HG02798 (cell line): Measurements from ENCODE around the gene GLO1.

Experiments
- ATAC-seq: cut with Tn5 transposase; IDR thresholded peaks from one replicate; pipeline ENCODE4 v1.9.1; 2021; ENCODE audit warnings: mild to moderate bottlenecking; ENCODE audit not compliant: unreplicated experiment, poor library complexity

Gene GLO1

GRCh38 chr6:38673397-38674165 is 29.4 kb downstream of the GLO1 start:
- no peak for ATAC-seq

- ATAC-seq: peak; percentile 76
Observed at GRCh38 chr6:38671885-38672467, 31.0 kb downstream of the GLO1 start.

DNA sequence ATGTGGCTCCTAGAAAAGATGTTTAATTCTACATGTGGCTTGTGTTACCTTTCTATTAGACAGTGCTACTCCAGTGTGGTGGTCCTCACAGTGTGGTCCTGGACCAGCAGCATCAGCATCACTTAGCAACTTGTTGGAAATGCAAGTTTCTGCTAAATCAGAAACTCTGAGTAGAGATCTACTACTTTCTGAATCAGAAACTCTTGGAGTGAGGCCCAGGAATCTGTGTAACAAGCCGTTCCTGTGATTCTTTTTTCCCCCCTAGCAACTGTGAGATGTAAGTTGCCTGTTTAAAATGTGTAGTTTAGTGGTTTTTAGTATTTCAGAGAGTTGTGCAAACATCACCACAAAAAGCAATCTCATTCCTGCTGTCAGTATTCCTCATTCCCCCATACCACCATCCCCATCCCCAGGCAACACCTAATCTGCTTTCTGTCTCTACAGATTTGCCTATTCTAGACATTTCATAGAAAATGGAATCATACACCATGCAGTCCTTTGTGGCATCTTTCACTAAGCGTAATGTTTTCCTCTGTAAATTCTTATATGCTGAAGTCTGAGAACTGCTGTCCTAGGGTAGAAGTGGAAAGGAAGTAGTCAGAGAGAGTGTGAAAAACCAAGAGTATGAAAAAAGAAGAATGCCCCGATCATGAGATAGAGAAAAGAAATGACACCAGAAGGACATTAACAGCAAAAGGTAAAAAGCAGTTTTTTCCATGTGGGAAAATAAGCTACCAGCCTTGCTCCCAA is 44.4 kb downstream of the GLO1 start:
- no peak for ATAC-seq

DNA sequence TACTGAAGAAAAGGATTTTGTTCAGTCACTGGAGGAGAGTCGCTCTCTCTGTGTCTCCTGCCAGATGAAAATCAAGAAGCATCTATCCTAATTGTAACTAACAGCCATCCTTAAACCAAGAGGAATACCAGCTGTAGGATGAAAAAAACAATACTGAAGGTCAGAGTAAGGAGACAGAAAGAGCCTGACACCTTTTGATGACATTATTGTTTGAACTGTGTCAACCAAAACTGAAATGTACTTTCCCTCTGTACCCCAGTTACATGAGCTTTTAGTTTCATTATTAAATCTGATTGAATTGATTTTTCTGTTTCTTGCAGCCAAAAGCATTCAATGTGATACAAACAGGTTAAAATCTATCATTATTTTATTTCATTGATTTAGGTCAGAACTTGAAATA is 46.0 kb downstream of the GLO1 start:
- no peak for ATAC-seq

DNA sequence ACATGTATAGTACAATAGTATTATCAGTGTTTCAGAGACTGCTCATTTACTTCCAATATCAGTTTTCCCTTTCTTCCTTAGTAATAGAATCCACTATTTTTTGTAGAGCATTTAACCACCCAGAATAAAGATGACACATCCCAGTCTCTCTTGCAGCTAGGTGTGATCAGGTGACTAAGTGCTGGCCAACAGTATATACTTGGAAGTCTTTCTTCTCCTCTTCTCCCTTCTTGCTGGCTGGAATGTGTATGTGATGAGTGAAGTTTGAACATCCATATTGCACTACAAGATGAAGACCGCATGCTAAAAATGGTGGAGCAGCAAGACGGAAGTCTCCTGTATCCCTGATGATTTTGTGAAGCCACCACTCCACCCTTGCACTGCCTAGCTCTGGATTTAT is 48.7 kb downstream of the GLO1 start:
- no peak for ATAC-seq

GRCh38 chr6:38651121-38651784 is 51.7 kb downstream of the GLO1 start:
- no peak for ATAC-seq

DNA sequence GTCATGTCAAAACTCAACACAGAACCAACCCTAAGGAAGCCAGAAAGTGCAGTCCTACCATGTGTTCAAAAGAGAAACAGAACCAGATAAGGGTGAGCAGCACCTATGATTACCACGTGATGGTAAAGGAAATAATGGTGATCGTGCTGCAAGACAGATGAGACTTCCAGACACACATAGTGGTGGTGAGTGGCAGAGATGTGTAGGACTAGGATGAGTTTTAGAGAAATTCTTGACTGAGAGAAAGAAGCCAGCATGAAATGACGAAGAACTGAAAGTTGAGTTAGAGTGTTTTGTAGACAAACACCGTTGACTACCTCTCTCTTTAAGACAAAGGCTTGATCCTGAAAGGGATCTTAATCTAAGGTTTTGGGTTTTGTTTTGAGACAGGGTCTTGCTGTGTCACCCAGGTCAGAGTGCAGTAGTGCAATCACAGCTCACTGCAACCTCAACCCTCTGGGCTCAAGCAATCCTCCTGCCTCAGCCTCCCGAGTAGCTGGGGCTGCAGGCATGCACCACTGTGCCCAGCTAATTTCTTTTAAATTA is 52.7 kb downstream of the GLO1 start:
- no peak for ATAC-seq

DNA sequence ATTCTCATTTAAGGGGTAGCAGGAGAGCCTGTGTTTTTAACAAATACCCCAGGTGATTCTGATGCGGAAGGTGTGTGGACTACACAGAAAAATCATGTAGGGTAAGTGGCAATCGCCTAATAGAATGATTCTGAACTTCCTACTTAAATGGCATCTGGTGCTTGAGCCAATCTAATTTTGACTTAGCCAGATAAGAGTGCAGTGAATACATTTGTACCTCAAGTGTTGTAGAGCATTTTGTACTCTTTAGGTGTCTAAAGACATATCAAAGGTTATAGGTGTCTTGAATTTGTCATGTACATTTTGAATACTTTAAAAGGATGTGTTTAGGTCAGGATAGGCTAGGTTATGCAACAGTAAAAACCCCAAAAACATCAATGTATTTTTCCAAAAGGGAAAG is 53.2 kb downstream of the GLO1 start:
- ATAC-seq: no peak

DNA sequence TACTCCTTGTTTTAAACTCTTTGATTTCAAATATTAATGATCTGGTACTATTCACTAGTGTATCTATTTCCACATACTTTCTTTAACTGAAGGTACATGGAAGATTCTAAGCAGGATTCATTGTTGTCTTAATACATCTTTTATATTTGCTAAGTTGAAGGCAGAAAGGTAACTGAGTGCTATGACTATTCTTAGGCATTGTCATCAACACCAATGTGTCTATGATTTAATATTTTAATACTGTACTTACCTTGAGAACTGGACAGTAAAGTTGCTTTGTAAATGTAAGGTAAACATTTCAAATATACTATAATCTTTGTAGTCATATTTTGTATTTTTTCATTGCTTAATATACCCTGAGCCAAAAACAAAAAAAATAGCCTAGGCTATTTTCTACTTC is 54.3 kb downstream of the GLO1 start:
- no peak for ATAC-seq

DNA sequence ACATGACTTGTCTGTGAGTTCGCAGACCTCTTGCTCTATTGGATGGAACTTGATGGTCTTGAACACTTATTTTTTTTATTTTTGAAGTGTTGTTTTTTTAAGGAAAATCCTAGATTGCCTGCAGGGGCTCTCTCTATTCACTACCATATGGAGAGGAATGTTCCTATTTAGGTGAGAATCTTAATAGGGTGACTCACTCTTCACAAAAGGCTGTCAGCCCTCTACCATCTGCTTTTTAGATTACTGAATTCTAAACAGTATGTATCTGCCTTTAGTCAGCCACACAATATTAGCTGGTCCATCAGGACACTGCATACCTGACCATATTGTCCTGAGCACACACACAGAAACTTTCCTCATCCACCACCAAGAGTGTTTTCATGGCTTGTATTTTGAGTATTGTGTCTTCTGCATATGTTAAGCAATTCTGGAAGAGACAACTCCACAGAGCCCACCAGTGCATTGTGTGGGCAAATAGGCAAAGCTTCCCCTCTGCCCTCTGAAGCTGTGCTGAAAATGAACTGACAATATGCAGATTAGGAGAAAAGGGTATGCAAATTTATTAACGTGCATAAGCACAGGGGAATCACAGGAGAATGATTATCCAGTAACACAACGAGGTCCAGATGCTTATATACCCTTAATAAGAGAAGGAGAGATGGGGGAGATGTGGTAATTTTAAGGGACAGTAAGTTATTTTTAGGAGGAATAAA is 56.6 kb downstream of the GLO1 start:
- no peak for ATAC-seq

DNA sequence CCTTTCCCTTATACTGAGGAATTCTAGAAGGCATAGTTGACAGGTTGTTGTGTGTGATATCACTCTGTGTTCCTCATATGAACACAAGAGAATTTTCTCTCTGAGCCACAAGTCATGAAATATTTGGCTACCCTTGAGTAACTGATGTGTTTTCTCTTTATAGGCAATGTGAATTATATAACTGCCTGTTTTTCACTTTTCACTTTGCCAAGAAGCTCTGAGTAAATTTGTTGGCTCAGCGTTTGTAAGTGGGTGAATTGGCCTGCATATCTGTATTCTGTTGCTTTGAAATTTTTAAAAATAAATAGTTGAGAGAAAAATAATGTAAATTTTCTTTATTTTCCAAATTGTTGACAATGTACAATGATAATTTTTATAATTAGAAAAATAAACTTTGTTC is 58.0 kb downstream of the GLO1 start:
- ATAC-seq: no peak

GRCh38 chr6:38640216-38640909 is 62.6 kb downstream of the GLO1 start:
- ATAC-seq: no peak

DNA sequence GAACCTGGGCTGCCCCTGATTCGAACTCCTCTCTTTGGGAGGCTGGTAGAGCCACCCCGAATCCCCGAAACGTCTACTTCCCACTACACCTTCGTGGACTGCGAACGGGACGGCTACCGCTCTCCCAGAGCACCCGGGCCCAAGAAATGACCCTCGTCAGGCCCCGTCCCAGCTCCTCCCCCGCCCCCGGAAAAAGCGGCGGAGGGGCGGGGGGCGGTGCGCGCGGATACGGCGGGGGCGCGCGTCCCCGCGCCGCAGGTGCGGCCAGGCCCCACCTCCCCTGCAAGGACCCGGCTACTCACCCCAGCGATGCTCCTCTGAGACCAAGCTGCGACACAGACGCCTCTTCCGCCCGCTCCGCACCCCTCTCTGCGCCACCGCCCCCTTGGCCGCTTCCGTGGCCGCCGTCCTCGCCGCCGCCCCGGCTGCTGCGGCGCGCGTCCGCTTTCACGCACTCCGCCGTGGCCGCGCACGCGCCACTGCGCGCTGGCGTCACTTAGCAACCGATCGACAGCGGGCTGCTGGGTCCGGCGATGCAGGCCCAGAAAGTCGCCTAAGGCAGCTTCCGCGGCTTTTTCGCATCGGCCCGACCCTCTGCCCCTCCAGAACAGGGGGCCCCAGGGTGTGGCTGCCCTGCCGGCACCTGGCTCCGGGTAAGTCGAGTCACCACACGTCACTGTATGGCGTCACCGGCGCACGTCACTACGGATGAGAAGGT is 63.3 kb downstream of the GLO1 start, which contains the start of gene BTBD9:
TSS of gene BTBD9 (minus strand) at position 432 of the 718 bp plus-strand sequence.
- peak; percentile 85 for ATAC-seq

- peak; percentile 31 for ATAC-seq
Observed at GRCh38 chr6:38638941-38639497, 63.9 kb downstream of the GLO1 start.

DNA sequence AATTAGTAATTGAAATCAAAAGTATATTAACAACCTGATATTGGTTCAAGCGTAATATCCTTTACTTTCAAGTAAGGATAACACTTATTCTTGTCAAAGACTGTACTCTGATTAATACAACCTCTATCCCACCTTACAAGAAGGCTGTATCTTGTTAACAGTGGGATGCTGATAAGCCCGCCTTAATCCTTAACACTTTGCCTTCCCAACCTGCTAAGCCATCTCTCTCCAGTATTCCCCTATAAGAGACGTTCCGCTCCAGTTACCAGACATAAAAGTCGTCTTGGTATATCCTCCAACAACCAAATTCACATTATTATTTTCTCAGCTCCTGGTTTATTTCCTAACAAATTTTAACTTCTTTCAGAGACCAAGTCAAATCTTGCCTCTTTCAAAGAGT is 65.2 kb downstream of the GLO1 start:
- no peak for ATAC-seq

- ATAC-seq: no peak
Observed at GRCh38 chr6:38636027-38636426, 66.9 kb downstream of the GLO1 start.

DNA sequence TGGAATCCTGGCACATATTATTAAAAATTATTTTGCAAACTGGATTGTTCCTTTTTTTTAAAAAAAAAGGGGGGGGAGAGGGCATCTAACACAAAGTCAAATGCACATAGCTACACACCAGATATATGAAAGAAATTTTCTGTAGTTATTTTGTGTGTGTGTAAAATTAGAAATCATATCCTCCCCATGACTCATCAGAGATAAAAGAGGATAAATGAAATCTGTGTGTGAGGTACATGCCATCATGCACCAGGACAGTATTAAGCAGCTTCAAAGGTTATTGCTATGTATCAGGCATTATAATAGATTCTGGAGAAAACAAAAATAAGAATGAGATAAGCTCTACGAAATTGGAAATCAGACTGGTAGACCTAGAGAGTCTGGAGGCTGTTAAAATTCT is 68.4 kb downstream of the GLO1 start:
- ATAC-seq: no peak

DNA sequence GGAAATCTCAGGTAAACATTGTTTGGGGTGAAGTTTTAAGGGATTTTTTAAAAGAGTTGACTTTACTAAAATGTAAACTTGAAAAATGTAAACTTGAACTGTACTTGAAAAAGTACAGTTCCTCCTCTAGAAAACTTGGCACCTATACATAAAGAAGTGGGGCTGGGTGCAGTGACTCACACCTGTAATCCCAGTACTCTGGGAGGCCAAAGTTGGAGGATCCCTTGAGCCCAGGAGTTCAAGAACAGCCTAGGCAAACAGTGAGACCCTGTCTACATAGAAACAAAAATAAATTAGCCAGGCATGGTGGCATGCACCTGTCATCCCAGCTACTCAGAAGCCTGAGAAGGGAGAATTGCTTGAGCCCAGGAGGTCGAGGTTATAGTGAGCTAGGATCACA is 70.5 kb downstream of the GLO1 start:
- no peak for ATAC-seq
